Keratinocyte (primary cell): ENCODE data around the gene CHM.

ENCODE experiments used
- EZH2 ChIP-seq: IDR thresholded peaks from one replicate; pipeline ENCODE4 v1.6.1; 2012; ENCODE audit warnings: inconsistent platforms, mild to moderate bottlenecking, low read length, moderate library complexity
- TF ChIP-seq, protein P1 (sequence below), 3 experiments: IDR thresholded peaks in 1 of 3; conservative IDR thresholded peaks in 1 of 3; optimal IDR thresholded peaks in 1 of 3; 2 replicates in 2 of 3; 3 replicates in 1 of 3; pipeline versions ENCODE3 to v1.5.1; 2011; ENCODE audit warnings: low read length in 3 of 3, mild to moderate bottlenecking in 3 of 3, moderate library complexity in 2 of 3, control low read depth in 1 of 3, inconsistent platforms in 1 of 3; ENCODE audit not compliant: insufficient read depth in 2 of 3; ENCODE audit errors: extremely low read depth in 1 of 3

DNA sequence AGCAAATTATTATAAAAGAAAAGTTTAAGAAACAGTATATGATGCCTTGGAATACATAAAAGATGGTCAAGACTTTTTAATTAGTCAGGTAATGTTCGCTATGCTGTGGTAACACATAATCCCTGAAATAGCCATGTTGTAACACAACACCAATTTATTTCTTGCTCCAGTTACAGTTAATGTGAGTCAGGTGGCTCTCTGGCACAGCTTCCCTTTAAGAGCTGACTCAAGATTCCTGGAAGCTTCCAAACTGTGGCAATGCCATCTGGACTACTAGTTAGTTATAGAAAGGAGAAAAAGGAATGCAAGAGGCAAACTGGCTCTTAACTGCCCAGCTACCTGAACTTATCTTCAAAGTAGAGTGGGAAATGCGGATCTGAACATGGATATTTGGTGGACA is 210.5 kb downstream of the CHM start:
- TF ChIP-seq, protein P1, sequence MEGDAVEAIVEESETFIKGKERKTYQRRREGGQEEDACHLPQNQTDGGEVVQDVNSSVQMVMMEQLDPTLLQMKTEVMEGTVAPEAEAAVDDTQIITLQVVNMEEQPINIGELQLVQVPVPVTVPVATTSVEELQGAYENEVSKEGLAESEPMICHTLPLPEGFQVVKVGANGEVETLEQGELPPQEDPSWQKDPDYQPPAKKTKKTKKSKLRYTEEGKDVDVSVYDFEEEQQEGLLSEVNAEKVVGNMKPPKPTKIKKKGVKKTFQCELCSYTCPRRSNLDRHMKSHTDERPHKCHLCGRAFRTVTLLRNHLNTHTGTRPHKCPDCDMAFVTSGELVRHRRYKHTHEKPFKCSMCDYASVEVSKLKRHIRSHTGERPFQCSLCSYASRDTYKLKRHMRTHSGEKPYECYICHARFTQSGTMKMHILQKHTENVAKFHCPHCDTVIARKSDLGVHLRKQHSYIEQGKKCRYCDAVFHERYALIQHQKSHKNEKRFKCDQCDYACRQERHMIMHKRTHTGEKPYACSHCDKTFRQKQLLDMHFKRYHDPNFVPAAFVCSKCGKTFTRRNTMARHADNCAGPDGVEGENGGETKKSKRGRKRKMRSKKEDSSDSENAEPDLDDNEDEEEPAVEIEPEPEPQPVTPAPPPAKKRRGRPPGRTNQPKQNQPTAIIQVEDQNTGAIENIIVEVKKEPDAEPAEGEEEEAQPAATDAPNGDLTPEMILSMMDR (optimal IDR thresholded peaks at IDR 0.05 in 1 of 3, IDR thresholded peaks at IDR 0.05 in 1 of 3, conservative IDR thresholded peaks at IDR 0.05 in 1 of 3; ENCODE audit: extremely low read depth in 1 of 3, insufficient read depth in 2 of 3, low read length in 3 of 3), result no peak
- no peak for TF ChIP-seq EZH2
